Midbrain (tissue), 1 donor: ENCODE results near the gene HINFP.
"Not testable (repeated sequence)": the region's sequence is repeated elsewhere in the genome, so short reads cannot be mapped to it uniquely, and the experiment has no call there.

Experiments
- DNase-seq: peaks from one replicate; lab custom pipeline; 2025; lab: John Stamatoyannopoulos, UW

The HINFP gene

GRCh38 chr11:119155733-119156492 lies 34.5 kb downstream of the HINFP start:
- no peak for DNase-seq

- DNase-seq: no peak
Observed at GRCh38 chr11:119156496-119156895, 35.1 kb downstream of the HINFP start.

- no peak for DNase-seq
Observed at GRCh38 chr11:119157063-119157462, 35.7 kb downstream of the HINFP start.

GRCh38 chr11:119158467-119158866 lies 37.1 kb downstream of the HINFP start:
- no peak for DNase-seq

GRCh38 chr11:119160151-119160550 lies 38.8 kb downstream of the HINFP start:
- no peak for DNase-seq

GRCh38 chr11:119161871-119162270 lies 40.5 kb downstream of the HINFP start:
- no peak for DNase-seq

GRCh38 chr11:119166368-119167076 lies 45.1 kb downstream of the HINFP start:
- DNase-seq: no peak

- not testable (repeated sequence) for DNase-seq
Observed at GRCh38 chr11:119167077-119167458, 45.7 kb downstream of the HINFP start.

- no peak for DNase-seq
Observed at GRCh38 chr11:119167933-119168332, 46.6 kb downstream of the HINFP start.

- peak; percentile 73 for DNase-seq
Observed at GRCh38 chr11:119168471-119169281, 47.3 kb downstream of the HINFP start, which contains the start of gene NLRX1. NLRX1 (plus strand) TSS chr11:119168725; CDS start chr11:119171404, 2,679 bp downstream.

GRCh38 chr11:119169282-119169719 lies 47.9 kb downstream of the HINFP start:
- no peak for DNase-seq

GRCh38 chr11:119172513-119172912 lies 51.1 kb downstream of the HINFP start:
- no peak for DNase-seq

GRCh38 chr11:119173453-119173852 lies 52.1 kb downstream of the HINFP start:
- DNase-seq: no peak

- DNase-seq: no peak
Observed at GRCh38 chr11:119175493-119176077, 54.2 kb downstream of the HINFP start.

- no peak for DNase-seq
Observed at GRCh38 chr11:119178166-119178680, 56.8 kb downstream of the HINFP start.

GRCh38 chr11:119179342-119179741 lies 58.0 kb downstream of the HINFP start:
- DNase-seq: no peak

GRCh38 chr11:119179983-119180382 lies 58.6 kb downstream of the HINFP start:
- DNase-seq: no peak

GRCh38 chr11:119180729-119181676 lies 59.6 kb downstream of the HINFP start:
- DNase-seq: no peak

GRCh38 chr11:119181677-119182412 lies 60.5 kb downstream of the HINFP start:
- no peak for DNase-seq

GRCh38 chr11:119184399-119184798 lies 63.0 kb downstream of the HINFP start:
- DNase-seq: not testable (repeated sequence)
